PC-9 (cell line): Measurements from ENCODE around the gene CRACR2A. TPM values are rescaled to one million over a fixed set of nuclear protein-coding genes. Genes with fewer than 3 reads are reported as not detected.

Experiments used
- BruUV-seq: library from RNA; stranded (reverse); fragments of 400-500 nt; replicated peaks from 2 replicates; lab custom pipeline; 2021; lab: Mats Ljungman, UMichigan
- CTCF ChIA-PET: fragments of 300-600 bp; sonication (Branson Sonifier 250); formaldehyde crosslinking; loops from one replicate; lab custom pipeline; 2022; ENCODE audit warnings: antibody characterized with exemption; lab: Charles Lee
- POLR2A ChIA-PET: fragments of 300-600 bp; sonication (Branson Sonifier 250); formaldehyde crosslinking; loops from one replicate; lab custom pipeline; 2022; ENCODE audit warnings: antibody characterized with exemption; ENCODE audit not compliant: unreplicated experiment; lab: Charles Lee
- DNase-seq, 2 experiments: peaks; one replicate each; pipeline versions ENCODE4 v3.0.0 to v3.0.0-alpha.2; 2015 to 2022; ENCODE audit warnings: mixed read lengths in 1 of 2
- H2AFZ ChIP-seq: fragments of 200-600 bp; sonication (generic); 2 replicates; pipeline ENCODE4 v1.8.1; 2017; ENCODE audit warnings: antibody characterized with exemption
- H3F3A ChIP-seq: fragments of 200-600 bp; sonication (generic); 2 replicates; pipeline ENCODE4 v1.8.1; 2017; ENCODE audit warnings: antibody characterized with exemption, mild to moderate bottlenecking, low read depth; ENCODE audit not compliant: insufficient read depth
- H3K27ac ChIP-seq: fragments of 200-600 bp; sonication (generic); 2 replicates; pipeline ENCODE4 v1.6.1; 2016; ENCODE audit warnings: mixed run types
- H3K27me3 ChIP-seq: fragments of 200-600 bp; sonication (generic); 2 replicates; pipeline ENCODE4 v1.6.1; 2016; ENCODE audit warnings: low read depth, mixed run types; ENCODE audit not compliant: insufficient read depth
- H3K36me3 ChIP-seq: fragments of 200-600 bp; sonication (generic); 2 replicates; pipeline ENCODE4 v1.6.1; 2016; ENCODE audit warnings: low read depth, mixed run types
- H3K4me1 ChIP-seq: fragments of 200-600 bp; sonication (generic); replicated peaks from 2 replicates; pipeline ENCODE4 v1.6.1; 2016; ENCODE audit warnings: mixed run types; ENCODE audit not compliant: insufficient read depth
- H3K4me2 ChIP-seq: fragments of 200-600 bp; sonication (generic); 2 replicates; pipeline ENCODE4 v1.6.1; 2017; ENCODE audit warnings: mixed run types
- H3K4me3 ChIP-seq: fragments of 200-600 bp; sonication (generic); 2 replicates; pipeline ENCODE4 v1.6.1; 2016; ENCODE audit warnings: mixed run types
- H3K79me2 ChIP-seq: fragments of 200-600 bp; sonication (generic); 2 replicates; pipeline ENCODE4 v1.6.1; 2017; ENCODE audit warnings: low read depth, mixed run types
- H3K9me2 ChIP-seq: fragments of 200-600 bp; sonication (generic); 2 replicates; pipeline ENCODE4 v1.8.1; 2017; ENCODE audit warnings: mild to moderate bottlenecking; ENCODE audit not compliant: insufficient read depth
- H3K9me3 ChIP-seq: fragments of 200-600 bp; sonication (generic); 2 replicates; pipeline ENCODE4 v1.8.1; 2016; ENCODE audit warnings: low read depth; ENCODE audit not compliant: insufficient read depth
- H4K20me1 ChIP-seq: fragments of 200-600 bp; sonication (generic); 2 replicates; pipeline ENCODE4 v1.8.1; 2017; ENCODE audit not compliant: insufficient read depth
- EZH2 ChIP-seq: fragments of 200-600 bp; sonication (generic); IDR thresholded peaks from 2 replicates; pipeline ENCODE4 v1.8.0; 2017; ENCODE audit warnings: antibody characterized with exemption, low read depth
- intact Hi-C: fragments of 100-400 bp; cut with micrococcal nuclease; formaldehyde crosslinking; loops from one replicate; pipeline ENCODE4 v1.10.0; 2022; ENCODE audit not compliant: unreplicated experiment
- total RNA-seq: library from RNA; stranded (reverse); gene quantifications from 2 replicates; pipeline ENCODE4 v1.2.3, GENCODE V29; 2021
- TF ChIP-seq, protein P1 (sequence below): fragments of 200-600 bp; sonication (generic); conservative IDR thresholded peaks from 2 replicates; pipeline ENCODE4 v1.6.1; 2017; ENCODE audit warnings: mixed run types, antibody characterized with exemption, mild to moderate bottlenecking, moderate library complexity

Gene CRACR2A
- total RNA-seq, 1 experiment from 2014 or later = not detected

GRCh38 chr12:3633396-3633795 lies 119.5 kb downstream of the CRACR2A start:
- CTCF ChIA-PET = no interaction called here

GRCh38 chr12:3632754-3633153 lies 120.2 kb downstream of the CRACR2A start:
- ChIA-PET POLR2A (no interaction called here), CTCF (no interaction called here)
- TF ChIP-seq EZH2 = no peak
- TF ChIP-seq, protein P1, sequence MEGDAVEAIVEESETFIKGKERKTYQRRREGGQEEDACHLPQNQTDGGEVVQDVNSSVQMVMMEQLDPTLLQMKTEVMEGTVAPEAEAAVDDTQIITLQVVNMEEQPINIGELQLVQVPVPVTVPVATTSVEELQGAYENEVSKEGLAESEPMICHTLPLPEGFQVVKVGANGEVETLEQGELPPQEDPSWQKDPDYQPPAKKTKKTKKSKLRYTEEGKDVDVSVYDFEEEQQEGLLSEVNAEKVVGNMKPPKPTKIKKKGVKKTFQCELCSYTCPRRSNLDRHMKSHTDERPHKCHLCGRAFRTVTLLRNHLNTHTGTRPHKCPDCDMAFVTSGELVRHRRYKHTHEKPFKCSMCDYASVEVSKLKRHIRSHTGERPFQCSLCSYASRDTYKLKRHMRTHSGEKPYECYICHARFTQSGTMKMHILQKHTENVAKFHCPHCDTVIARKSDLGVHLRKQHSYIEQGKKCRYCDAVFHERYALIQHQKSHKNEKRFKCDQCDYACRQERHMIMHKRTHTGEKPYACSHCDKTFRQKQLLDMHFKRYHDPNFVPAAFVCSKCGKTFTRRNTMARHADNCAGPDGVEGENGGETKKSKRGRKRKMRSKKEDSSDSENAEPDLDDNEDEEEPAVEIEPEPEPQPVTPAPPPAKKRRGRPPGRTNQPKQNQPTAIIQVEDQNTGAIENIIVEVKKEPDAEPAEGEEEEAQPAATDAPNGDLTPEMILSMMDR = no peak
- no peak for DNase-seq
- H3K36me3 ChIP-seq = no peaks in the 10 kb centered on the region
- no peaks in the 10 kb centered on the region for H3K9me3 ChIP-seq
- H3K4me3 ChIP-seq = no peak overlapping the region
- H3K27ac ChIP-seq = no peak overlapping the region
- H3K79me2 ChIP-seq = no peaks in the 10 kb centered on the region
- H3K4me2 ChIP-seq = no peak overlapping the region
- no peaks in the 10 kb centered on the region for H3K4me1 ChIP-seq
- H2AFZ ChIP-seq = no peak overlapping the region
- intact Hi-C loops = no loop called here
- peaks cover 90% of the 10 kb centered on the region for H3K27me3 ChIP-seq
- no peaks in the 10 kb centered on the region for H4K20me1 ChIP-seq
- no TSS peak for BruUV-seq
- H3F3A ChIP-seq = no peaks in the 10 kb centered on the region
- H3K9me2 ChIP-seq = no peaks in the 10 kb centered on the region

More at GRCh38 chr12:3633396-3633795, 119.5 kb downstream of the CRACR2A start:
- Histone ChIP-seq H4K20me1 (no peaks in the 10 kb centered on the region), H3K9me3 (no peaks in the 10 kb centered on the region), H3K36me3 (no peaks in the 10 kb centered on the region), H3F3A (no peaks in the 10 kb centered on the region), H2AFZ (no peak overlapping the region), H3K4me3 (no peak overlapping the region), H3K9me2 (no peaks in the 10 kb centered on the region), H3K27me3 (peaks cover 93% of the 10 kb centered on the region), H3K4me2 (no peak overlapping the region), H3K27ac (no peak overlapping the region), H3K79me2 (no peaks in the 10 kb centered on the region), H3K4me1 (no peaks in the 10 kb centered on the region)
- TF ChIP-seq, protein P1 = no peak
- no peak for TF ChIP-seq EZH2
- DNase-seq = no peak
- intact Hi-C loops = no loop called here
- BruUV-seq = no TSS peak
- POLR2A ChIA-PET = no interaction called here

DNA sequence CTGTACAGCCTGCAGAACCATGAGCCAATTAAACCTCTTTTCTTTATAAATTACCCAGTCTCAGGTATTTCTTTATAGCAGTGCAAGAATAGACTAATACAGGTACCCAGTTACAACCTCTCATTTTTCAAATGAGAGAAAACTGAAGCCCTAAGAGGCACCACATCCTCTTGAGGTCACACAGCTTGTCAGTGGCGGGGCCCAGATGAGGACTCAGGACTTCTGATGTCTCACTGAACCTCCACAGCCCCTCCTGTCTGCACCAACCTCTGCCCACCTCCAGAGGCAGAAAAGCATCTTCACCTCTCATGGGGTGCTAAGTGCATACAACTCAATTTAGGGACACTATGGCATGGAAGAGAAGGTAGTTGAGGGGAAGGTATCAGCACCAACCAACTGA lies 120.7 kb downstream of the CRACR2A start:
- Histone ChIP-seq H3K9me2 (no peaks in the 10 kb centered on the region), H3F3A (no peaks in the 10 kb centered on the region), H3K4me2 (no peak overlapping the region), H3K27me3 (peaks cover 90% of the 10 kb centered on the region), H3K4me1 (no peaks in the 10 kb centered on the region), H3K9me3 (no peaks in the 10 kb centered on the region; the same call in 1 of the 2 replicates), H2AFZ (no peak overlapping the region), H3K4me3 (no peak overlapping the region), H3K79me2 (no peaks in the 10 kb centered on the region), H3K27ac (no peak overlapping the region), H4K20me1 (no peaks in the 10 kb centered on the region), H3K36me3 (no peaks in the 10 kb centered on the region)
- intact Hi-C loops = no loop called here
- ChIA-PET CTCF (no interaction called here), POLR2A (no interaction called here)
- DNase-seq = no peak
- TF ChIP-seq EZH2 = no peak
- TF ChIP-seq, protein P1 = no peak
- BruUV-seq = no TSS peak
